ENCODE measurements around the gene PDE4D. TPM values are rescaled to one million over a fixed set of nuclear protein-coding genes. Genes with fewer than 3 reads are reported as not detected.
"Not testable (repeated sequence)": the region's sequence is repeated elsewhere in the genome, so short reads cannot be mapped to it uniquely, and the experiment has no call there.

PDE4D gene
- total RNA-seq, 1 donor from 2014 or later = 219 TPM

DNA sequence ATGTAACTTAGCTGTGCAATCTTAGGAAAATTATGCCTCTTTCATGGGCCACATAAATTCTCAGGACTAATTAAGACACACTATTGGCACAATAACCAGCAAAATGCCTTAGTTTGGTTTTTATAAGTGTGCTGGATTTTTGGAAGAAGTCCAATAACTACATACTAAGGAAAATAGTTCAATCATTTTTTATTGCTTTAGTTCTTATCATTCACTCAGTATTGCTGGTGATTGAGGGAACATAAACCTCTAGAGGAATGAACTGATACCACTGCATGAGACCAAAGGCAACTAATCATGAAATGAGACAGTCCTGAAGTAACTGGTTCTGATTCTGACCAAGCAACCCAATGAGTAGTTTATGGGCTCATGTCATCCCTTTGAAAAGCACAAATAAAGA lies 571.5 kb downstream of the PDE4D start:
- DNase-seq = no peak

- DNase-seq = no peak
Observed at GRCh38 chr5:59321642-59322041, 571.9 kb downstream of the PDE4D start.

- DNase-seq = no peak
Observed at GRCh38 chr5:59320420-59320819, 573.1 kb downstream of the PDE4D start.

DNA sequence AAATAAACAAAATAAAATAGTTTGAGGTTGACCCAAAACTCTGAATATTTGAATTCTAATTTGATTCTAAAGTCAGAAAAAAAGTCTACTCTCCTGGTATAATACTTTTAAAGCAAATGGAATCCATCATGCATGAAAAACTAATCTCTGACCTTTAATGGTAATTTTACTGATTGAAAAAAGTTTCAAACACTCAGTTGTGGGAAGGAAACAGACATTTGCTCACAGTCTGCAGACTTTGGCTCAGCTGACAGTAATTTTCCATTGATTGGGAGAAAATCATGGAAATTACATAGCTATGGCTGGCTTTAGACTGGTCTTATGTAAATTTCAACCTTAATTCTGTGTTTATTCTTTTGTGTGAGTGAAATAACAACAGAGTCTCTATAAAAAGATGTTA lies 574.3 kb downstream of the PDE4D start:
- no peak for DNase-seq

GRCh38 chr5:59317774-59318205 lies 575.7 kb downstream of the PDE4D start:
- no peak for DNase-seq

DNA sequence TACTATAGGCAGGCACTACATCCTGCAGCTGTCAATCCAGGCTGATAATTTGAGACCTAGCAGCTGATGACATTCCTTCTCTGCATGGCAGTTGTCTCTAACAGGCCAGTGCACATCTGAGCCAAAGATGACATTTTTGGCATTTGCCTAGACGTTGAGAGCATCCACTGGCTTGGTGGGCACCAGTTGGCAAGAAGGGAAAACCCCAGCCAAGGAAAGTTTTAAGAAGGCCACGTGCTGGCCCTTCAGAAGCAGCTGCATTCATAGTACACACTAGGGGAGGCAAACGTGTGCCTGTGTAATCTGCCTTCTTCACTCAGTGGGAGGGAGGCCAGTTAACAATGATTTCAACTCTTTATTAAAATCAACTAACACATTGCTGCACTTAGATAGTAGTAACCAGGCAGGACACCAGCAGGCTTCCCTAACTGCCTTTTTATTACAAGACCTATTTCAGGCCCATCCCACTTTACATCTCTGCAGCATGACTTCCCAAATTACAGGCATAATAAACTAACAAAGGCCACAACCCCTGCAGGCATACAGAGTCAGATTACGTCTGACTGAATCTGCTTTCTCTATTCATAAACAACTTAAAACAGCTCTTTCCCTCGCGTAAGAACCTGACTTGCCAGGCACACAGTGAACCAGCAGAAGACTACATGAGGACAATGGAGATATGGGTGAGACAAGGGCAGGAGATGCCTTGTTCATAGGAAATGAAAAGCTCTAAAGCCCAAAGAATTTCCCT lies 576.3 kb downstream of the PDE4D start:
- DNase-seq = no peak

GRCh38 chr5:59312223-59312622 lies 581.3 kb downstream of the PDE4D start:
- DNase-seq = no peak

DNA sequence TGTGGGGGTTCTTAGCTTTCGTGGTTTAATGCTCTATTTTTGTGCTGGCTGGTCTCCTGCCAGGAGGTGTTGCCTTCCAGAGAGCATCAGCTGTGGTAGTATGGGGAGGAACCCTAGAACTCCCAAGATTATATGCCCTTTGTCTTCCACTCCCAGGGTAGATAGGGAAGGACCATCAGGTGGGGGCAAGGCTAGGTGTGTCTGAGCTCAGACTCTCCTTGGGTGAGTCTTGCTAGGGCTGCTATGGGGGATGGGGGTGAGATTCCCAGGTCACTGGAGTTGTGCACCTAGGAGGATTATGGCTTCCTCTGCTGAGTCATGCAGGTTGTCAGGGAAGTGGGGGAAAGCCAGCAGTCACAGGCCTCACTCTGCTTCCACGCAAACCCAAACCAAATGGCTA lies 584.8 kb downstream of the PDE4D start:
- DNase-seq = not testable (repeated sequence)

GRCh38 chr5:59303289-59303716 lies 590.2 kb downstream of the PDE4D start:
- not testable (repeated sequence) for DNase-seq

- DNase-seq = not testable (repeated sequence)
Observed at GRCh38 chr5:59302509-59302908, 591.0 kb downstream of the PDE4D start.

GRCh38 chr5:59301727-59302126 lies 591.8 kb downstream of the PDE4D start:
- DNase-seq = no peak

GRCh38 chr5:59300930-59301329 lies 592.6 kb downstream of the PDE4D start:
- DNase-seq = no peak

- no peak for DNase-seq
Observed at GRCh38 chr5:59299006-59299405, 594.5 kb downstream of the PDE4D start.

GRCh38 chr5:59296317-59297264 lies 596.9 kb downstream of the PDE4D start:
- no peak for DNase-seq

DNA sequence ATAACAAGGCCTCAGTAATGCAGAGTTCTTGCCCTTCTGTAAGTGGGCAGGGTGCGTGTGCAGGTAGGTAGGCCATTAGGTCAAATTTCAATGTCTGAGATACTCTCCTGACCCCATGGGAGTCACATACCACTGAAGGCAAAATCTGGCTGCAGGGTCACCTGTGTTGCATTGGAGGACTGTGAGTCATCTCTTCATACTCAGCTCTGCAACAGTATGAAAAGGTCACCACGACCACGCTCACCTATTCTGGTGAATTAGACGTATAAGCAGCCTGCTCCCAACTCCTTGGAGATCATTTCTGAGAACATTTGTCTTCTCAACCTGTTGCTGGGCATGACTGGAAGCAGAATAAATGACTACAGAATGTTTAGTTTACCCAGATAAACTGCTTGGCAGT lies 599.8 kb downstream of the PDE4D start:
- no peak for DNase-seq

GRCh38 chr5:59291941-59292340 lies 601.6 kb downstream of the PDE4D start:
- DNase-seq = no peak

DNA sequence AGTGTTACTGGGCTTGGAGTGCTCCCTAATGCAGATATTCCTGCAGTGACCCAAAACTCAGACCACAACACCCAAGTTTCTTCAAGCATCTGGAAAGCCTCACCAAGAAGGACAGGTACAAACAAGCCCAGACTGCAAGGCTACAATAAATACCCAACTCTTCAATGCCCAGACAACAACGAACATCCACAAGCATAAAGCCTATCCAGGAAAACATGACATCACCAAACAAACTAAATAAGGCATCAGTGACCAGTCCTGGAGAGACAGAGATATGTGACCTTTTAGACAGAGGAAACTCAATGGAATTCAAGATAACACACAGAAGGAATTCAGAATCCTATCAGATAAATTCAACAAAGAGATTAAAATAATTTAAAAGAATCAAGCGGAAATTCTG lies 605.6 kb downstream of the PDE4D start:
- DNase-seq = no peak

GRCh38 chr5:59287361-59287760 lies 606.2 kb downstream of the PDE4D start:
- DNase-seq = no peak

GRCh38 chr5:59286510-59286909 lies 607.0 kb downstream of the PDE4D start:
- no peak for DNase-seq

- DNase-seq = no peak
Observed at GRCh38 chr5:59285300-59286016, 608.1 kb downstream of the PDE4D start.

DNA sequence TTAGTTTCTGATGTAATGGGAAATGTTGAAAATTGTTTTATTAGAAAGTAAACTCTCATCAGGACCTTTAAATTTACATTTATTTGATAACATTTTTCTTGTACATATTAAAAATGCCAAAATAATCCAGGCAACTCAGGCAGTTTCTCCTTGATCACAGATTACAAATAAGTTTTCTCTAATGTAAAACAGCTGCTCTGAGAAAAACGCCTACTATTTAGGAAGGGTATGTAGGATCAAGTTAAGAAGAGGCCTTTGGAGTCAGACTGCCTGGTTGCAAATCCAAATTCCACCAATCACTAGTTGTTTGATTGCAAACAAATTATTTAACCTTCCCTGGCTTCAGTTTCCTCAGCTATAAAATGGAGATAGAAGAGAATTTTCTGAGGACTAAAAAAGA lies 610.8 kb downstream of the PDE4D start:
- DNase-seq = no peak

GRCh38 chr5:59279979-59280378 lies 613.5 kb downstream of the PDE4D start:
- DNase-seq = no peak

DNA sequence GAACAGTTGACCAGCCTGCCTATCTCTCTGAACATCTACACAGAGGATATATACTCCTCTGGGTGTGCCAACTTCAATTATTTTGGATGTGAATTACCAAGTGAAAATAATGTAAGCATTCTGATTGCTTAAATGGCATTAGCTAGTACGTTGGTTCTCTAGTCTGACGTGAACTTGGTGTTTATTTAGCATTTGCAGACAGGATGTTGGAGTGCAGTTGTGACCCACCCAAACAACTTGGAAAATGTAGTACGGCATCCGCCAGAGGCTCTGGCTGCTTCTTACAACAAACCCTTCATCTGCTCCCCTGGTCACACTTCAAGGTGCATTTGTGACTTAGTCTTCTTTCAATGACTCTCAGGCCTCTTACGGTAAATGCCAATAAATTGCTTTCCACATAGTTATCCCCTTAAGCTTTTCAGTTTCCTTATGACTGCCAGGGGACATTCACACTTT lies 616.6 kb downstream of the PDE4D start:
- no peak for DNase-seq

Measured in occipital lobe (tissue), 2 donors.